D721Med (cell line): ENCODE results near the gene RPL38.

Source experiments
- DNase-seq: peaks from one replicate; pipeline ENCODE4 v3.0.0; 2011; ENCODE audit warnings: low spot score; ENCODE audit not compliant: insufficient read length
- FAIRE-seq: peaks from 2 replicates; lab custom pipeline; 2011; peaks lifted over from hg19 to GRCh38; lab: Jason Lieb, UNC
- TF ChIP-seq, protein P1 (sequence below): IDR thresholded peaks from 2 replicates; pipeline ENCODE4 v1.5.1; 2012; ENCODE audit warnings: mild to moderate bottlenecking, control low read depth; ENCODE audit not compliant: insufficient read depth; ENCODE audit errors: missing control alignments

RPL38 gene

DNA sequence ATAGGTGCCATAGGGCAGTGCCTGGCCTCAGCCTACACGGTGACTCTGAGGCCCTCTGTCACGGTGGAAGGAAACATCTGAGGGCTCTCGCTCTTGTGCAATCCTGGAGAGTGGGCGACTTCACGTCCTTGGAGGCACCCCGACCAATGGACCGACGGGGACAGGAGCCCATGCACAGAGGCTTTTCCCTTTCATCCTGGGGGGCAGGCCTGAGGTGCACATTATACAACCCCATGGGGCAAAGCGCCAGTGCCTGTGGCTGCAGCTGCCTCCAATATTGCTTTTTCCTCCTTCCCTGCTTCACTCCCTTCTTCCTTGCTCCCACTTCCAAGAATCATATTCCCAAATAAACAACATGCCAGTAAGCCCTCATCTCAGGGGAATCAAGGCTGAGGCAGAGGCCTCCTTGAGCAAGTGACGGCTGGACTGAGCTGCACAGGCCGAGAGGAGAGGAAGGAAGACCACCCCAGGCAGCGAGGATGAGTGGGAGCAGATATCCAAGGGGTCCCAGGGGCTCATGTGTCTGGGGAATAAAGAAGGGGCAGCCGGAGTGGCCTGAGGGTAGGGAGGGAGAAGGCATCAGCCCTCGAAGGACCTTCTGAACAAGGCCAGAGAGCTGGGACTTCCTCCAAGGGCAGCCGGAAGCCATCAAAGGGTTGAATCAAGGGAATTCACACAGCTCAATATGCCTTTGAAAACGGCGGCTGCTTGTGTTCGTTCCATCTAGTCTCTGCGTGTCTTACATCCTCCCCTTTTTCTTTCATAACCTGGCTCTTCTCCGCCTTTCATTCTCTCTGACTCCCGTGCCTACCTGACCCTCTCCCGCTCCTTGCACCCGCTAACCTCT, 42.6 kb upstream of the RPL38 start:
- TF ChIP-seq, protein P1, sequence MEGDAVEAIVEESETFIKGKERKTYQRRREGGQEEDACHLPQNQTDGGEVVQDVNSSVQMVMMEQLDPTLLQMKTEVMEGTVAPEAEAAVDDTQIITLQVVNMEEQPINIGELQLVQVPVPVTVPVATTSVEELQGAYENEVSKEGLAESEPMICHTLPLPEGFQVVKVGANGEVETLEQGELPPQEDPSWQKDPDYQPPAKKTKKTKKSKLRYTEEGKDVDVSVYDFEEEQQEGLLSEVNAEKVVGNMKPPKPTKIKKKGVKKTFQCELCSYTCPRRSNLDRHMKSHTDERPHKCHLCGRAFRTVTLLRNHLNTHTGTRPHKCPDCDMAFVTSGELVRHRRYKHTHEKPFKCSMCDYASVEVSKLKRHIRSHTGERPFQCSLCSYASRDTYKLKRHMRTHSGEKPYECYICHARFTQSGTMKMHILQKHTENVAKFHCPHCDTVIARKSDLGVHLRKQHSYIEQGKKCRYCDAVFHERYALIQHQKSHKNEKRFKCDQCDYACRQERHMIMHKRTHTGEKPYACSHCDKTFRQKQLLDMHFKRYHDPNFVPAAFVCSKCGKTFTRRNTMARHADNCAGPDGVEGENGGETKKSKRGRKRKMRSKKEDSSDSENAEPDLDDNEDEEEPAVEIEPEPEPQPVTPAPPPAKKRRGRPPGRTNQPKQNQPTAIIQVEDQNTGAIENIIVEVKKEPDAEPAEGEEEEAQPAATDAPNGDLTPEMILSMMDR: no peak
- no peak for DNase-seq
- FAIRE-seq: no peak

- TF ChIP-seq, protein P1: no peak
- DNase-seq (no peak), FAIRE-seq (no peak)
These were observed 42.0 kb upstream of the RPL38 start for GRCh38 chr17:74161503-74161875.

- no peak for FAIRE-seq
- TF ChIP-seq, protein P1: no peak
- no peak for DNase-seq
These were observed 40.1 kb upstream of the RPL38 start for GRCh38 chr17:74163271-74163821.

- TF ChIP-seq, protein P1: no peak
- DNase-seq (no peak), FAIRE-seq (no peak)
These were observed 39.6 kb upstream of the RPL38 start for GRCh38 chr17:74163836-74164235.

DNA sequence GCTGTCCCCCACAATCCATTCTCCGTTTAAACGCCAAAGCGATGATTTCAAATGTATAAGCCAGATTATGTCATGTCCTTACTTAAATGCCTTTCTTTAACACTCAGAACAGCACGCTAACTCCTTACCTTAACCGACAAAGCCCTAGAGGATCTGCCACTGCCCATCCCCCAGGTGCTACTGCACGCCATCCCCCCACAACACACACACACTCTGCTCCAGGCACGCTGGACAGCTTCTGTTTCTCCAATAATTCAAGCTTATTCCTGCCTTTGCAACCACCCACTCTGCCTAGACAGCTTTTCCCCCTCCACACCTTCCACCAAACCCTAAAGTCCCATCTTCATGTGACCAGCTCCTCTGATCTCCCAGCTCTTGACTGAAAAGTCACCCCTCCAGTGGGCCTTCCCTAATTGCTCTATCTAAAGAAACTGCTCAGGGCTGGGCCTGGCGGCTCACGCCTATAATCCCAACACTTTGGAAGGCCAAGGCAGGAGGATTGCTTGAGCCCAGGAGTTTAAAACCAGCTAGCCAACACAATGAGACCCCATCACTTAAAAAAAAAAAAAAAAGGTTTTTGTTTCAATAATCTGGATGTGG, 38.9 kb upstream of the RPL38 start:
- TF ChIP-seq, protein P1: no peak
- FAIRE-seq (no peak), DNase-seq (no peak)

DNA sequence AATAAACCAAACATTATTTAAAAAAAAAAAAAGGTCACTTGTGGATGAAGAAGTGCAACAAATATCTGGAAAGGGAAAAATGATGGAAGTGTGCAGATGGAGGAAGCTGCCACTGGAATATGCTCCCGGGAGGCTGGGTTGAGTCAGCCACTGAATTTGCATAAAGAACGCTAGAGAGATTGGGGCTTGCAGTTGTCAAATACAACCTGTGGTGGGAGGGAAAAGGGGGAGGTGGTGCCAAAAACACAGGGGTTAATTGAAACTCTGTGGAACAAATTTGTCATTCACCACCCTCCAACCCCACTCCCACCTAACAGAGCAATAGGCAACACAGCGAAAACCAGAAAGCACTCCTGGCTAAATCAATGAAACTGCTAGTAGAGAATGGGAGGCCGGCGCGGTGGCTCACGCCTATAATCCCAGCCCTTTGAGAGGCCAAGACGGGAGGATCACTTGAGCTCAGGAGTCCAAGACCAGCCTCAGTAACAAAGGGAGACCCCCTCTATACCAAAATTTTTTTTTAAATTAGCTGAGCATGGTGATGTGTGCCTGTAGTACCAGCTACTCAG, 37.6 kb upstream of the RPL38 start:
- FAIRE-seq (no peak), DNase-seq (no peak)
- TF ChIP-seq, protein P1: no peak
